ENCODE measurements around the gene CRACDL.

Gene CRACDL, protein sequence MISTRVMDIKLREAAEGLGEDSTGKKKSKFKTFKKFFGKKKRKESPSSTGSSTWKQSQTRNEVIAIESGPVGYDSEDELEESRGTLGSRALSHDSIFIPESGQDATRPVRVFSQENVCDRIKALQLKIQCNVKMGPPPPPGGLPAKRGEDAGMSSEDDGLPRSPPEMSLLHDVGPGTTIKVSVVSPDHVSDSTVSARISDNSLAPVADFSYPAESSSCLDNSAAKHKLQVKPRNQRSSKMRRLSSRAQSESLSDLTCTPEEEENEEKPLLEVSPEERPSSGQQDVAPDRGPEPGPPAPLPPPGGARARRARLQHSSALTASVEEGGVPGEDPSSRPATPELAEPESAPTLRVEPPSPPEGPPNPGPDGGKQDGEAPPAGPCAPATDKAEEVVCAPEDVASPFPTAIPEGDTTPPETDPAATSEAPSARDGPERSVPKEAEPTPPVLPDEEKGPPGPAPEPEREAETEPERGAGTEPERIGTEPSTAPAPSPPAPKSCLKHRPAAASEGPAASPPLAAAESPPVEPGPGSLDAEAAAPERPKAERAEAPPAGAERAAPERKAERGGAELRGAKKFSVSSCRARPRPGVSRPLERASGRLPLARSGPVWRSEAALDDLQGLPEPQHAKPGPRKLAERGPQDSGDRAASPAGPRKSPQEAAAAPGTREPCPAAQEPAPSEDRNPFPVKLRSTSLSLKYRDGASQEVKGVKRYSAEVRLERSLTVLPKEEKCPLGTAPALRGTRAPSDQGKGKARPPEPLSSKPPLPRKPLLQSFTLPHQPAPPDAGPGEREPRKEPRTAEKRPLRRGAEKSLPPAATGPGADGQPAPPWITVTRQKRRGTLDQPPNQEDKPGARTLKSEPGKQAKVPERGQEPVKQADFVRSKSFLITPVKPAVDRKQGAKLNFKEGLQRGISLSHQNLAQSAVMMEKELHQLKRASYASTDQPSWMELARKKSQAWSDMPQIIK

DNA sequence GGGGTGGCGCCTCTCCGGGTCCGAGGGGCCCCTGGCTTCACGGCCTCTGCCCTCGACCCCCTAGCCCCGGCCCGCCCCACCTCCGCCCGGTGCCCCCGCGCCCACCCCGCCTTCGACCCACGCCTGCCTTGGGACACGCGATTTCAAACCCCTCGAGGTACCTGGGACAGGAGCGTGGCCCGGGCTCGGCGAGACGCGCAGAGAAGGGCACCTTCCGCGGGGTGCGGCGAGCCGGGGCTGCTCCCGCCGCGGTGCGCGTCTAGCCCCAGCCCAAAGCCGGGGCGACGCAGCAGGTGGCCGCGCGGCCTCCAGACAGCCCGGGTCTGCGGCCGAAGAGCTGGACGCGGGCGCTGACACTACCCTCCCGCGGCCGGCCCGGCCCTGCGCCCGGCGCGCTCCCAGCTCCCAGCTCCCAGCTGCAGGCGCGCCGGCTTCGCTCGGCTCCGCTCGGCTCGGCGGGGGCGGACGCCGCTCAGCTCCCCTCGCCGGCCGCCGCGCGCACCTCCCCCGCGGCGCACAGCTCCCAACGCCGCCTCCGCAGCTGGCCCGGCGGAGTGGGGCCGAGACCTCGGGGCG, at the start of gene CRACDL:
Gene CRACDL (minus strand): TSS at position 449 of the 576 bp plus-strand sequence. CDS start 89,425 bp downstream, outside the sequence.
- no peak within 1 kb of the TSS for H3K9ac ChIP-seq (ENCODE audit: low read length)
- H3K27ac ChIP-seq (ENCODE audit: low read depth, low read length), result no peak within 1 kb of the TSS
- H3K4me1 ChIP-seq (ENCODE audit: control insufficient read depth, insufficient read depth, low read length), result no peaks in the 10 kb centered on the region
- H3K4me3 ChIP-seq (ENCODE audit: low read length), result peak within 1 kb of the TSS; percentile 45
- H3K36me3 ChIP-seq (ENCODE audit: control insufficient read depth, insufficient read depth, low read length), result no peaks in the 10 kb centered on the region
- H3K27me3 ChIP-seq (ENCODE audit: control insufficient read depth, insufficient read depth, low read length), result peaks cover 6% of the 10 kb centered on the region

DNA sequence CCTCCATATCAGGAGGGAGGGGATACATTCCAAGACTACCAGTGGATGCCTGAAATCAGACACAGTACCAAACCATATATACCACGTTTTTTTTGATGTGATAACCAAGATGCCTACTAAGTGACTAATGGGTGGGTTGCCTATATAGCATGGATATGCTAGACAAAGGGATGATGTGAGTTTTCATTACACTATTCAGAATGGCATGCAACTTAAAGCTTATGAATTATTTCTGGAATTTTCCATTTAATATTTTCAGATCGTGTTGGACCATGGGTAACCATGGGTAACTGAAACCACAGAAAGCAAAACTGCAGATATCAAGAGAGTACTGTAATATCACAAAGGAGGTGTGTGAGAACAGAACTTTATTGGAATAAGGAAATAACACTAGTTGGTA, 39.6 kb upstream of the CRACDL start:
- Histone ChIP-seq H3K4me3 (ENCODE audit: low read length) (no peak overlapping the region), H3K36me3 (ENCODE audit: control insufficient read depth, insufficient read depth, low read length) (no peaks in the 10 kb centered on the region), H3K4me1 (ENCODE audit: control insufficient read depth, insufficient read depth, low read length) (no peaks in the 10 kb centered on the region), H3K27ac (ENCODE audit: low read depth, low read length) (no peak overlapping the region), H3K27me3 (ENCODE audit: control insufficient read depth, insufficient read depth, low read length) (no peaks in the 10 kb centered on the region), H3K9ac (ENCODE audit: low read length) (no peak overlapping the region)

DNA sequence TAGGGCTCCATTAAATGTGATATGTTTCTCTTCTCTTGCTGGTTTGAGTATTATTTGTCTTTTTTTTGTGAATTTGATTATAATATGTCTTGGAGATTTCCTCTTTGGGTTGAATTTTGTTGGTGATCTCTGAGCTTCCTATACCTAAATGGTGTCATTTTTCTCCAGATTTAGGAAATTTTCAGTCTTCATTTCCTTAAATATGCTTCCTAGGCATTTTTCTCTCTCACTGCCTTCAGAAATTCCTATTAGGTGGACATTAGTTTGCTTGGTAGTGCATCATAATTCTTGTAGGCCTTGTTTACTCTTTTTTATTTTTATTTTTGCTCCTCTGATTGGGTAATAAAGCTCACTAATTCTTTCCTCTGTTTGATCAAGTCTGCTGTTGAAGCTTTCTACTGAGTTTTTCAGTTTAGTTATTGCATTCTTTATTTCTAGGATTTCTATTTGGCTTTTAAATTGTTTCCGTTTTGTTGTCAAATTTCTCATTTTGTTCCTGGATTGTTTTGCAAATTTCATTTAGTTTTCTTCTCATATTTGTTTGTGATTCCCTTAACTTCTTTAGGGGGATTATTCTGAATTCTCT, 36.6 kb upstream of the CRACDL start:
- no peak overlapping the region for H3K27ac ChIP-seq (ENCODE audit: low read depth, low read length)
- no peak overlapping the region for H3K9ac ChIP-seq (ENCODE audit: low read length)
- H3K4me3 ChIP-seq (ENCODE audit: low read length), result no peak overlapping the region
- H3K4me1 ChIP-seq (ENCODE audit: control insufficient read depth, insufficient read depth, low read length), result no peaks in the 10 kb centered on the region
- no peaks in the 10 kb centered on the region for H3K27me3 ChIP-seq (ENCODE audit: control insufficient read depth, insufficient read depth, low read length)
- H3K36me3 ChIP-seq (ENCODE audit: control insufficient read depth, insufficient read depth, low read length), result no peaks in the 10 kb centered on the region

DNA sequence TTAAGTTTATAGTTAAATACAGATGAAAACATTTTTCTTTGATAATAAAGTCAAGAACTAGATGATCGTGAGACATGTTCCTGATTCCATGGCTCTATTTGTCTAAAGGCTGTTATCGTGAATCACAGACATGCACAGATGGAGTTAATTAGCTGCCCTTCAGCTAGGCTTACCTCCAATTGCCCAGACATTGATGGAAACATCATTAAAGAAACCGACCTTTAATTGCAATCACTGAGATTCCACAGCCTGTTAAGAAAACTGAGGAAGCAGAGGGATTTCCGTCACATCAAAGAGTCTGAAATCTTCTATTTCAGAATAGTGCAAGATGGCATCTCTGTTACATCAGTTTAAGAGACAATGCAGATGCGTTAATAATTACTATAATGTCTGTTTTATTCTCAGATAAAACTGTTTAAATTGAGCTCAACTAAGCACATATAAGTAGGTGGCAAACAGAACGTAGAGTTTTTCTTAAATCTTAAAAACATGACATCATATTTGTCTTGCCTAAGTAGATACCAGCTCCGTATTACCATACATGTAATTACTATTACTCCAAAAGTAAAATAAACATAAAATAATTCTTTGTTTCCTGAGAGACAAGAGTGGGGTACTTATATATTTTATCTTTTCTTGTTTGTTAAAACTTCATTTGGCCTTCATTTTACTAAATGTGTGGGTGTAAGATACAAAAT, 23.9 kb upstream of the CRACDL start:
- no peaks in the 10 kb centered on the region for H3K4me1 ChIP-seq (ENCODE audit: control insufficient read depth, insufficient read depth, low read length)
- no peak overlapping the region for H3K27ac ChIP-seq (ENCODE audit: low read depth, low read length)
- H3K27me3 ChIP-seq (ENCODE audit: control insufficient read depth, insufficient read depth, low read length), result no peaks in the 10 kb centered on the region
- H3K4me3 ChIP-seq (ENCODE audit: low read length), result no peak overlapping the region
- no peaks in the 10 kb centered on the region for H3K36me3 ChIP-seq (ENCODE audit: control insufficient read depth, insufficient read depth, low read length)
- no peak overlapping the region for H3K9ac ChIP-seq (ENCODE audit: low read length)

DNA sequence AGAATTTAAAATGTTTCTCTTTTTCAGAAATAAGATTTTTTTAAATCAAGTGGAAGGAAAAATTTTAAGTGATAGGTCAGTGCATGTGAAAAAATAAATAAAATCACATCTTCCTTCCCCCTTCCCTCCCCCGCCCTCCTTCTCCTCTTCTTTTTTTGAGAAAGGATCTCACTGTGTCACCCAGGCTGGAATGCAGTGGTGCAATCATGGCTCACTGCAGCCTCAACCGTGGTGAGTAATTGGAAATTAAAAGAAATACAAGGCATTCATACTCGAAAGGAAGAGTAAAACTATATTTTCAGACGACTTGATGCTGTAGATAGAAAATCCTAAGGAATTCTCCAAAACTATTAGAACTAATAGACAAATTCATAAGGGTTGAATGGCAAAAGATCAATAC, 16.9 kb upstream of the CRACDL start:
- Histone ChIP-seq H3K4me3 (ENCODE audit: low read length) (no peak overlapping the region), H3K27ac (ENCODE audit: low read depth, low read length) (no peak overlapping the region), H3K4me1 (ENCODE audit: control insufficient read depth, insufficient read depth, low read length) (peaks cover 3% of the 10 kb centered on the region), H3K9ac (ENCODE audit: low read length) (no peak overlapping the region), H3K27me3 (ENCODE audit: control insufficient read depth, insufficient read depth, low read length) (no peaks in the 10 kb centered on the region), H3K36me3 (ENCODE audit: control insufficient read depth, insufficient read depth, low read length) (no peaks in the 10 kb centered on the region)

DNA sequence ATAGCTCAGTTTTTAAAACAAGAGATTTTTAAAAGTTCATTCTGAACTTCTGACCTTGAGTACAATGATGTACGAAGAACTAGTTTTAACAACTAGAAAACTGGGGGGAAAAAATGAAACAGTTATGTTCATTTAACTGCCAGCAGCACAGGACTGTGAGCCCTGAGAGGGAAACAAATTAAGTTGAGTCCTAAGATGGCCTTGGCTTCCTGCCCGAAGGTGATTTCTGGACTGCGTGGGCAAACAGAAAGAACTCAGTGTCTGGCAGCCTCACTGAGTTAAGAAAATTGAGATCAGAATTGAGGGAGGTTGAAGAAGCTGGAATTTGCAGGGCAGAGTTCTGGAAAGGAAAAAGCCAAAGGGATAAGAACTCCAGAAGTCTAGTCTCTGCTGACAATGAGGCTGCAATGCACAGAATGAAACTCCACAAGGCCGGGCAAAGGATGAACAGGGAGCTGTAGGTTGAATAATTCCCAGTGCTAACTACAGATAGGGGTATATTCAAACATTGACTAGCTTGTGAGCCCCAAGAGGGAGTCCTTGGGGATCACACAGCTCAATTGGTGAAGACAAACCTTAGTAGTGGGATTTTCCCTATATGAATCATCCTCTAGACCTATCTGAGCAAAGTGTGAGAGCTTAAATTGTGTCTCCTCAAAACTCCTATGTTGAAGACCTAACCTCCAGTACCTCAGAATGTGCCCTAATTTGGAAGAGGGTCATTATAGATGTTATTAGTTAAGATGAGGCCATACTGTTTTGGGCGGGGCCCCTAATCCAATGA, 13.1 kb upstream of the CRACDL start:
- Histone ChIP-seq H3K4me3 (ENCODE audit: low read length) (no peak overlapping the region), H3K27ac (ENCODE audit: low read depth, low read length) (no peak overlapping the region)

DNA sequence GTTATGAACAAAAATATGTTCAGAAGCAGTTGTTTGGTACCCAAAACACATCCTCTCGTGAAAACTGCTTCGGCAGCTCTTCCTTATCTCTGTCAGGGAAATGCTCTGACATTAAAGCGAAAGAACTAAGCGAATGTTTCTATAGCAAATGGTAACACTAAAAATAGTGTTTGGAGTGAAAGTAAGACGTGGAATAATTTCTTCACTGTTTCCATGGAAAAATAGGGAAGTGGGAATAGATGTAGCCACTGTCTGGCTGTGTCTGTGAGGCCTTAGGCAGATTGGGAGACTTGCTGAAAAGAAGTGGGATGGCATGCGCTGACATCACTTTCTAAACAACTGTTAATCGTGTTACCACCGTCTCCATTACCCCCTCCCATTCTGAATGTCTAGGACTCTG, 11.5 kb upstream of the CRACDL start:
- Histone ChIP-seq H3K9ac (ENCODE audit: low read length) (no peak overlapping the region), H3K36me3 (ENCODE audit: control insufficient read depth, insufficient read depth, low read length) (no peaks in the 10 kb centered on the region), H3K4me1 (ENCODE audit: control insufficient read depth, insufficient read depth, low read length) (peaks cover 3% of the 10 kb centered on the region), H3K4me3 (ENCODE audit: low read length) (no peak overlapping the region), H3K27me3 (ENCODE audit: control insufficient read depth, insufficient read depth, low read length) (no peaks in the 10 kb centered on the region), H3K27ac (ENCODE audit: low read depth, low read length) (no peak overlapping the region)

More for the DNA sequence above, 13.1 kb upstream of the CRACDL start:
- Histone ChIP-seq H3K27me3 (ENCODE audit: control insufficient read depth, insufficient read depth, low read length) (no peaks in the 10 kb centered on the region), H3K4me1 (ENCODE audit: control insufficient read depth, insufficient read depth, low read length) (peaks cover 3% of the 10 kb centered on the region), H3K9ac (ENCODE audit: low read length) (no peak overlapping the region), H3K36me3 (ENCODE audit: control insufficient read depth, insufficient read depth, low read length) (no peaks in the 10 kb centered on the region)

DNA sequence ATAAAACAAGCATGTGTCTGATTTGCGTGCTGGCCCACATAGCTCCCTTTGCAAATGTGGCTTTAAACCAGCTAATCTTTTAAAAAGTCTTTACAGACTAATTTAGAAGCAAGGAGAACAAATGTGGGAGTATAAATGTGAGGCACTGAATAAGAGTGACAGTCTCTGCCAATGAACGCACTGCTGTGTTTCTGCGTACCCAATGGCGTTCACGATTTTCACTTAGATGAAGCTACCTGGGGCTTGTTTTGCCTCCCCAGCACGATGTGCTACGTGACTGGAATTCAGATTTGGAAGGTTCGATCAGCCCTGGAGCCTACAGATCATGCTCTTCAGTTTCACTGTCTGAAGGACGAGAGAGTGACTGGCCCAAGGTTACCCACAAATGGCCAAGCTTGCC, 10.8 kb upstream of the CRACDL start:
- no peak overlapping the region for H3K4me3 ChIP-seq (ENCODE audit: low read length)
- H3K27ac ChIP-seq (ENCODE audit: low read depth, low read length), result no peak overlapping the region
- no peaks in the 10 kb centered on the region for H3K36me3 ChIP-seq (ENCODE audit: control insufficient read depth, insufficient read depth, low read length)
- no peak overlapping the region for H3K9ac ChIP-seq (ENCODE audit: low read length)
- H3K4me1 ChIP-seq (ENCODE audit: control insufficient read depth, insufficient read depth, low read length), result peaks cover 3% of the 10 kb centered on the region
- no peaks in the 10 kb centered on the region for H3K27me3 ChIP-seq (ENCODE audit: control insufficient read depth, insufficient read depth, low read length)

DNA sequence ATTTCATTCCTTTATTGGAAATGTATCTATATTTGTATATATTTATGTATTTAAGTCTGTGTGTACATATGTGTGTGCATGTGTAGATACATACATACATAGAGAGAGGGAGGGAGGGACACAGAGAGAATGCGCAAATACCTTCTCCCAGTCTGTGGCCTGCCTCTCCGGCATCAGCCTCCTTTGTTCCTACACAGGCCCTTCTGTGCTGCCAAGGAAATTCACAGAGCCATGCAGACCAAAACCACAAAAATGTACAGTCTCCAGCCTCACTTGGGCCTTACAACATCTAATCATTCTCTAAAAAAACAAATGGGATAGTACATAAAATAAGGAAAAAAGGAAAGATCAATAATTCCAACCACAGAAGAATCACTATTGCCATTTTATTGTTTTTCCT, 8.8 kb upstream of the CRACDL start:
- no peak overlapping the region for H3K4me3 ChIP-seq (ENCODE audit: low read length)
- no peaks in the 10 kb centered on the region for H3K36me3 ChIP-seq (ENCODE audit: control insufficient read depth, insufficient read depth, low read length)
- no peak overlapping the region for H3K9ac ChIP-seq (ENCODE audit: low read length)
- no peaks in the 10 kb centered on the region for H3K27me3 ChIP-seq (ENCODE audit: control insufficient read depth, insufficient read depth, low read length)
- H3K27ac ChIP-seq (ENCODE audit: low read depth, low read length), result no peak overlapping the region
- H3K4me1 ChIP-seq (ENCODE audit: control insufficient read depth, insufficient read depth, low read length), result peaks cover 3% of the 10 kb centered on the region

DNA sequence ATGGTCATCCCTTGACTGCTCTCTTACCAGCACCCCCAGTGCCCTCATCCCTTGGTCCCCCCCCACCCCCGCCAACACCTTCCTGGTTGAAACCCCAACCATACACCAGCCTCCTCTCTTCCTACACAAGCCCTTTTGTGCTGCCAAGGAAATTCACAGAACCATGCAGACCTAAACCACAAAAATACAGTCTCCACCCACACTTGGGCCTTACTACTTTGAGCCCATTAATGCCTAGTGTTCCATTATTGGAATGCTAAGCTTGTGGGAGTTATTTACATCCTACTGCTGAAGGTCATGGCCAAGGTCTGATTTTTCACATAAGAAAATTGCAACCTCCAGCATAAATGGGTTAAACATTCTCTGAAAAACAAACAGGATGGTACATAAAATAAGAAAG, 4.1 kb upstream of the CRACDL start:
- Histone ChIP-seq H3K9ac (ENCODE audit: low read length) (no peak overlapping the region), H3K27me3 (ENCODE audit: control insufficient read depth, insufficient read depth, low read length) (peaks cover 6% of the 10 kb centered on the region), H3K4me1 (ENCODE audit: control insufficient read depth, insufficient read depth, low read length) (no peaks in the 10 kb centered on the region), H3K27ac (ENCODE audit: low read depth, low read length) (no peak overlapping the region), H3K4me3 (ENCODE audit: low read length) (no peak overlapping the region), H3K36me3 (ENCODE audit: control insufficient read depth, insufficient read depth, low read length) (no peaks in the 10 kb centered on the region)

DNA sequence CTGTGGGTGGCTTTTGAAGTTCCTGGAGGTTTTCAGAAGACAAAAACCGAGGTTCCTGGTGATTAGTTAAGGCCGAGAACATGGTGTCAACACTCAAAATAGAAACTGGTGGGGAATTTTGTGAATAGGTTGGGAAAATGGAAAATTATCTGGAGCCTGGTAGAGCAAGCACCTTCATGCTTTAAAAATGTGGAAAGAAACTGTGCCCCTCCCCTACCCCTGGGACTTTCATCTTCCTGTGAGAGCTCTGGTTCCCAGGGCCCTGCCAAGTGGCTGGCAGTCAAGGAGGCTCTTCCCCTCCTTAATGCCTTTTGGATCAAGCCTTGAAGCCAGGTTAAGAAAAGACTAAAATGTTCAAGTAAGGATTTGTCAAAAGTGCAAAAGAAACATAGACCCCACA, 1.9 kb upstream of the CRACDL start:
- Histone ChIP-seq H3K27ac (ENCODE audit: low read depth, low read length) (no peak overlapping the region), H3K9ac (ENCODE audit: low read length) (no peak overlapping the region), H3K27me3 (ENCODE audit: control insufficient read depth, insufficient read depth, low read length) (peaks cover 6% of the 10 kb centered on the region), H3K4me1 (ENCODE audit: control insufficient read depth, insufficient read depth, low read length) (no peaks in the 10 kb centered on the region), H3K36me3 (ENCODE audit: control insufficient read depth, insufficient read depth, low read length) (no peaks in the 10 kb centered on the region), H3K4me3 (ENCODE audit: low read length) (no peak overlapping the region)

Data from rectal smooth muscle tissue (tissue), 1 donor.